HepG2 (cell line): Measurements from ENCODE around the gene RHOV. TPM values are rescaled to one million over a fixed set of nuclear protein-coding genes. Genes with fewer than 3 reads are reported as not detected.

Experiments
- BRCA1 ChIP-seq: sonication (generic); formaldehyde crosslinking; IDR thresholded peaks from 2 replicates; pipeline ENCODE4 v1.4.0; 2020; ENCODE audit warnings: missing genetic modification reagents
- CCDC6 ChIP-seq: sonication (generic); formaldehyde crosslinking; IDR thresholded peaks from 2 replicates; pipeline ENCODE4 v1.8.1; 2022; ENCODE audit warnings: mild to moderate bottlenecking, missing genetic modification reagents, moderate library complexity
- CHCHD3 ChIP-seq: sonication (generic); formaldehyde crosslinking; IDR thresholded peaks from 2 replicates; pipeline ENCODE4 v1.8.0; 2022; ENCODE audit warnings: mild to moderate bottlenecking, missing genetic modification reagents, moderate library complexity
- DRAP1 ChIP-seq: IDR thresholded peaks from 2 replicates; pipeline ENCODE4 v1.6.1; 2016; ENCODE audit warnings: missing genetic modification reagents, missing compliant biosample characterization
- GLI4 ChIP-seq: sonication (generic); formaldehyde crosslinking; IDR thresholded peaks from 2 replicates; pipeline ENCODE4 v1.5.1; 2020; ENCODE audit warnings: missing genetic modification reagents, mild to moderate bottlenecking, moderate library complexity, borderline replicate concordance
- HOXD1 ChIP-seq: sonication (generic); formaldehyde crosslinking; IDR thresholded peaks from 2 replicates; pipeline ENCODE4 v1.5.0; 2020; ENCODE audit warnings: missing genetic modification reagents
- KLF11 ChIP-seq: IDR thresholded peaks from 2 replicates; pipeline ENCODE4 v1.6.1; 2016; ENCODE audit warnings: missing compliant biosample characterization
- MLLT10 ChIP-seq: sonication (generic); formaldehyde crosslinking; IDR thresholded peaks from 2 replicates; pipeline ENCODE4 v1.4.0; 2020; ENCODE audit warnings: missing genetic modification reagents
- NPAS2 ChIP-seq: sonication (generic); formaldehyde crosslinking; IDR thresholded peaks from 2 replicates; pipeline ENCODE4 v1.8.0; 2022; ENCODE audit warnings: mild to moderate bottlenecking, missing genetic modification reagents, borderline replicate concordance
- SP2 ChIP-seq: sonication (generic); formaldehyde crosslinking; IDR thresholded peaks from 2 replicates; pipeline ENCODE4 v1.5.1; 2020; ENCODE audit warnings: mild to moderate bottlenecking, missing genetic modification reagents
- TEAD3 ChIP-seq: optimal IDR thresholded peaks from 2 replicates; pipeline ENCODE3; 2016; ENCODE audit warnings: borderline replicate concordance
- U2AF2 ChIP-seq: fragments of 200-400 bp; formaldehyde crosslinking; IDR thresholded peaks from 2 replicates; pipeline ENCODE4 v1.6.1; 2017; ENCODE audit warnings: low read depth, mild to moderate bottlenecking, low read length
- ZNF143 ChIP-seq: sonication (generic); formaldehyde crosslinking; IDR thresholded peaks from 2 replicates; pipeline ENCODE4 v1.4.0; 2020; ENCODE audit warnings: missing genetic modification reagents
- ZNF251 ChIP-seq: sonication (generic); formaldehyde crosslinking; IDR thresholded peaks from 2 replicates; pipeline ENCODE4 v1.9.0; 2021; ENCODE audit warnings: mild to moderate bottlenecking, missing genetic modification reagents
- ZNF501 ChIP-seq: sonication (generic); formaldehyde crosslinking; IDR thresholded peaks from 2 replicates; pipeline ENCODE4 v1.5.1; 2020; ENCODE audit warnings: mild to moderate bottlenecking, moderate library complexity, missing genetic modification reagents
- ZNF549 ChIP-seq: sonication (generic); formaldehyde crosslinking; IDR thresholded peaks from 2 replicates; pipeline ENCODE4 v1.5.0; 2020; ENCODE audit warnings: missing genetic modification reagents
- ZNF746 ChIP-seq: sonication (generic); formaldehyde crosslinking; IDR thresholded peaks from 2 replicates; pipeline ENCODE4 v1.8.0; 2022; ENCODE audit warnings: mild to moderate bottlenecking, missing genetic modification reagents
- ZNF776 ChIP-seq: sonication (generic); formaldehyde crosslinking; IDR thresholded peaks from 2 replicates; pipeline ENCODE4 v1.4.0; 2020; ENCODE audit warnings: mild to moderate bottlenecking, missing genetic modification reagents
- ZNF800 ChIP-seq: sonication (generic); formaldehyde crosslinking; IDR thresholded peaks from 2 replicates; pipeline ENCODE4 v1.4.0; 2020; ENCODE audit warnings: missing genetic modification reagents
- ZNF850 ChIP-seq: sonication (generic); formaldehyde crosslinking; conservative IDR thresholded peaks from 2 replicates; pipeline ENCODE4 v1.9.0; 2021; ENCODE audit warnings: mild to moderate bottlenecking, missing genetic modification reagents
- ZSCAN22 ChIP-seq: sonication (generic); formaldehyde crosslinking; IDR thresholded peaks from 2 replicates; pipeline ENCODE4 v1.4.0; 2020; ENCODE audit warnings: mild to moderate bottlenecking, missing genetic modification reagents
- polyA plus RNA-seq, 8 experiments: library from polyadenylated mRNA; depleted of rRNA in 3 of 8; stranded (reverse) in 7 of 8; unstranded in 1 of 8; fragments of >200 nt; fragmentation: Illumina TruSeq in 4 of 8; extraction: Trizol in 4 of 8; gene quantifications; 2 replicates each; pipeline versions ENCODE4 v1.2.1 to v1.2.3, GENCODE V29; 2011 to 2016; ENCODE audit warnings: low read depth in 4 of 8, missing spikeins in 1 of 8, mixed read lengths in 1 of 8; ENCODE audit not compliant: insufficient read depth in 1 of 8
- total RNA-seq, 5 experiments: library from RNA; depleted of rRNA; stranded (reverse); fragments of >200 nt; fragmentation: Illumina TruSeq; extraction: Trizol; gene quantifications; 2 replicates each; pipeline ENCODE4 v1.2.3, GENCODE V29; 2016; ENCODE audit warnings: low read depth in 1 of 5
- TF ChIP-seq, protein P1 (sequence below): sonication (generic); IDR thresholded peaks from 2 replicates; pipeline ENCODE4 v1.6.1; 2016; ENCODE audit warnings: low read depth, borderline replicate concordance
- TF ChIP-seq, protein P2 (sequence below): sonication (generic); formaldehyde crosslinking; IDR thresholded peaks from 2 replicates; pipeline ENCODE4 v1.5.0; 2020; ENCODE audit warnings: mild to moderate bottlenecking, missing genetic modification reagents
- TF ChIP-seq, protein P3 (sequence below): sonication (generic); formaldehyde crosslinking; IDR thresholded peaks from 2 replicates; pipeline ENCODE4 v1.5.0; 2020; ENCODE audit warnings: missing genetic modification reagents

RHOV gene
- total and polyA plus RNA-seq, 2 of the 13 experiments (the other 11 are each of a cell fraction or from before 2014, with no cell fraction given): 0.17 to 0.18 TPM

- TF ChIP-seq, protein P1, sequence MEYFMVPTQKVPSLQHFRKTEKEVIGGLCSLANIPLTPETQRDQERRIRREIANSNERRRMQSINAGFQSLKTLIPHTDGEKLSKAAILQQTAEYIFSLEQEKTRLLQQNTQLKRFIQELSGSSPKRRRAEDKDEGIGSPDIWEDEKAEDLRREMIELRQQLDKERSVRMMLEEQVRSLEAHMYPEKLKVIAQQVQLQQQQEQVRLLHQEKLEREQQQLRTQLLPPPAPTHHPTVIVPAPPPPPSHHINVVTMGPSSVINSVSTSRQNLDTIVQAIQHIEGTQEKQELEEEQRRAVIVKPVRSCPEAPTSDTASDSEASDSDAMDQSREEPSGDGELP: 0 out of 2 replicates have a peak, but pooled peaks have one; percentile 20
- TF ChIP-seq ZNF800 (CRISPR knock-in tag) (0 out of 2 replicates have a peak, but pooled peaks have one; percentile 42), HOXD1 (CRISPR knock-in tag) (peak; percentile 68; the same call in 1 of the 2 replicates), ZNF501 (CRISPR knock-in tag) (0 out of 2 replicates have a peak, but pooled peaks have one; percentile 15), ZNF143 (CRISPR knock-in tag) (no peak), MLLT10 (CRISPR knock-in tag) (no peak), ZNF746 (CRISPR knock-in tag) (peak; percentile 17; the same call in 1 of the 2 replicates), ZNF549 (no peak), KLF11 (CRISPR knock-in tag) (0 out of 2 replicates have a peak, but pooled peaks have one; percentile 45), ZNF850 (CRISPR knock-in tag) (no peak; the same call in 1 of the 2 replicates), ZNF251 (CRISPR knock-in tag) (no peak), TEAD3 (no peak), ZNF776 (CRISPR knock-in tag) (peak; percentile 76; the same call in 1 of the 2 replicates), BRCA1 (CRISPR knock-in tag) (0 out of 2 replicates have a peak, but pooled peaks have one; percentile 34), SP2 (CRISPR knock-in tag) (no peak), U2AF2 (no peak), CHCHD3 (CRISPR knock-in tag) (no peak), ZSCAN22 (CRISPR knock-in tag) (no peak), GLI4 (no peak), CCDC6 (CRISPR knock-in tag) (no peak), NPAS2 (CRISPR knock-in tag) (no peak), DRAP1 (CRISPR knock-in tag) (no peak)
- TF ChIP-seq, protein P2, sequence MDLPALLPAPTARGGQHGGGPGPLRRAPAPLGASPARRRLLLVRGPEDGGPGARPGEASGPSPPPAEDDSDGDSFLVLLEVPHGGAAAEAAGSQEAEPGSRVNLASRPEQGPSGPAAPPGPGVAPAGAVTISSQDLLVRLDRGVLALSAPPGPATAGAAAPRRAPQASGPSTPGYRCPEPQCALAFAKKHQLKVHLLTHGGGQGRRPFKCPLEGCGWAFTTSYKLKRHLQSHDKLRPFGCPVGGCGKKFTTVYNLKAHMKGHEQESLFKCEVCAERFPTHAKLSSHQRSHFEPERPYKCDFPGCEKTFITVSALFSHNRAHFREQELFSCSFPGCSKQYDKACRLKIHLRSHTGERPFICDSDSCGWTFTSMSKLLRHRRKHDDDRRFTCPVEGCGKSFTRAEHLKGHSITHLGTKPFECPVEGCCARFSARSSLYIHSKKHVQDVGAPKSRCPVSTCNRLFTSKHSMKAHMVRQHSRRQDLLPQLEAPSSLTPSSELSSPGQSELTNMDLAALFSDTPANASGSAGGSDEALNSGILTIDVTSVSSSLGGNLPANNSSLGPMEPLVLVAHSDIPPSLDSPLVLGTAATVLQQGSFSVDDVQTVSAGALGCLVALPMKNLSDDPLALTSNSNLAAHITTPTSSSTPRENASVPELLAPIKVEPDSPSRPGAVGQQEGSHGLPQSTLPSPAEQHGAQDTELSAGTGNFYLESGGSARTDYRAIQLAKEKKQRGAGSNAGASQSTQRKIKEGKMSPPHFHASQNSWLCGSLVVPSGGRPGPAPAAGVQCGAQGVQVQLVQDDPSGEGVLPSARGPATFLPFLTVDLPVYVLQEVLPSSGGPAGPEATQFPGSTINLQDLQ (CRISPR knock-in tag): no peak
- TF ChIP-seq, protein P3, sequence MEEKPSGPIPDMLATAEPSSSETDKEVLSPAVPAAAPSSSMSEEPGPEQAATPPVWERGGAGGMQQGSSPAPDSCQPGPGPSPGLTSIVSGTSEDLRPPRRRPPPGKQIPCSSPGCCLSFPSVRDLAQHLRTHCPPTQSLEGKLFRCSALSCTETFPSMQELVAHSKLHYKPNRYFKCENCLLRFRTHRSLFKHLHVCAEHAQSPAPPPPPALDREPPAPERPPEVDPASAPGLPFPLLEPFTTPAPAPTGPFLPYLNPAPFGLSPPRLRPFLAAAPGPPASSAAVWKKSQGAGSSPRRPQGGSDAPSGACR (CRISPR knock-in tag): 0 out of 2 replicates have a peak, but pooled peaks have one; percentile 45
Measured at GRCh38 chr15:40906091-40906990, 32.3 kb upstream of the RHOV start (continued).
